ENCODE measurements around the gene FAM161A. TPM values are rescaled to one million over a fixed set of nuclear protein-coding genes. Genes with fewer than 3 reads are reported as not detected.

FAM161A gene
- total RNA-seq, 4 donors from 2014 or later = 0.57 to 7.4 (median 1.3) TPM

DNA sequence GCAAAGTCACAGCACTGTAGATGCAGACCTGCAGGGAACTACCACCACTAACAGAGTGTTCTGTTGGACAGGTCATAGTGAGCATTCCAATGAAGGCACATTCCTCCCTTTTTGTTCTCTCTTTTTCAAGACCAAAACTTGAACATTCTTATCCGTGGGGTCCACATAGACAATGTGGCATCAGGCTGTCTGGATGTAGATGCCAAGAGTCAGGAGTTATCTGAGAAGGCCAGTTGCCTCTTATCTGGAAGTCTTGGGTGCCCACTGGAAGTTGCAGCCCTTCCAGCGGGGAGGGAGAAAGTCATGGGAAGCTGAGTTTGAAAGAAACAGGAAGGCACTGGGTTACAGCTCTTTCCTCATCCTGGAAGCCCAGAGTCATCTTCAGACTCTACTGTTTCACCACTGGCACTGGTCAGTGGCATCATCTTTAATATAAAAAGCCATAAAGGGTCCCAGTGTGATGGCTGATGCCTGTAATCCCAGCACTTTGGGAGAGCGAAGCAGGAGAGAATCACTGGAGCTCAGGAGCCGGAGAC lies 61.4 kb downstream of the FAM161A start:
- no peak overlapping the region for H3K27ac ChIP-seq
- H3K27me3 ChIP-seq = no peaks in the 10 kb centered on the region
- TF ChIP-seq CTCF (IDR thresholded peaks at IDR 0.05) = no peak
- TF ChIP-seq POLR2A (IDR thresholded peaks at IDR 0.05) = no peak
- H3K9me3 ChIP-seq = no peaks in the 10 kb centered on the region
- no peak for DNase-seq
- H3K4me1 ChIP-seq = peaks cover 0 to 7% (median 0%) of the 10 kb centered on the region in 4 donors
- no peak overlapping the region for H3K4me3 ChIP-seq
- no peaks in the 10 kb centered on the region for H3K36me3 ChIP-seq

GRCh38 chr2:61789807-61790602 lies 63.9 kb downstream of the FAM161A start:
- TF ChIP-seq CTCF (IDR thresholded peaks at IDR 0.05) = no peak
- TF ChIP-seq POLR2A (IDR thresholded peaks at IDR 0.05) = no peak
- Histone ChIP-seq H3K4me1 (peaks cover 0 to 7% (median 0%) of the 10 kb centered on the region in 4 donors), H3K27me3 (no peaks in the 10 kb centered on the region), H3K4me3 (no peak overlapping the region), H3K9me3 (no peaks in the 10 kb centered on the region), H3K27ac (no peak overlapping the region), H3K36me3 (no peaks in the 10 kb centered on the region)
- DNase-seq = no peak

GRCh38 chr2:61787941-61788563 lies 65.8 kb downstream of the FAM161A start:
- DNase-seq = no peak
- Histone ChIP-seq H3K27ac (no peak overlapping the region), H3K4me1 (peaks cover 0 to under 1% (median 0%) of the 10 kb centered on the region in 4 donors), H3K4me3 (no peak overlapping the region), H3K27me3 (no peaks in the 10 kb centered on the region), H3K36me3 (no peaks in the 10 kb centered on the region), H3K9me3 (no peaks in the 10 kb centered on the region)
- TF ChIP-seq POLR2A (IDR thresholded peaks at IDR 0.05) (no peak), CTCF (IDR thresholded peaks at IDR 0.05) (no peak)

DNA sequence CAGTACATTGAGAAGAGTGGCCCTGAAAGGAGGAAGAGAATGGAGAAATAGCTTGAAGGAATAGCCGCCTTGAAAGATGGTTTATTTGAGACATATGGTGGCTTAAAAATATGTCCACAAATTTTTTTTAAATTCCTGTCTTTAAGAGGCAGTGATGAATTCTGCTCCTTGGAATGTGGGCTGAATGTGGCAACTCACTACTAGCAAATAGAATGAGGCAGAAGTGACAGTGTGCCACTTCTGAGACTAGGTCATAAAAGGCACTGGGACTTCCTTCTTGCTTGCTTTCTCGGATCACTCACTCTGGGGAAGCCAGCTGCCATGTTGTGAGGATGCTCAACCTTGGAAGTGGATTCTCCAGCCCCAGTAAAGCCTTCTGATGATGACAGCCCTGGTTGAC lies 67.0 kb downstream of the FAM161A start:
- Histone ChIP-seq H3K4me3 (no peak overlapping the region), H3K9me3 (no peaks in the 10 kb centered on the region), H3K27me3 (no peaks in the 10 kb centered on the region), H3K4me1 (no peaks in the 10 kb centered on the region), H3K27ac (no peak overlapping the region), H3K36me3 (no peaks in the 10 kb centered on the region)
- DNase-seq = no peak
- TF ChIP-seq POLR2A (IDR thresholded peaks at IDR 0.05) (no peak), CTCF (IDR thresholded peaks at IDR 0.05) (no peak)

DNA sequence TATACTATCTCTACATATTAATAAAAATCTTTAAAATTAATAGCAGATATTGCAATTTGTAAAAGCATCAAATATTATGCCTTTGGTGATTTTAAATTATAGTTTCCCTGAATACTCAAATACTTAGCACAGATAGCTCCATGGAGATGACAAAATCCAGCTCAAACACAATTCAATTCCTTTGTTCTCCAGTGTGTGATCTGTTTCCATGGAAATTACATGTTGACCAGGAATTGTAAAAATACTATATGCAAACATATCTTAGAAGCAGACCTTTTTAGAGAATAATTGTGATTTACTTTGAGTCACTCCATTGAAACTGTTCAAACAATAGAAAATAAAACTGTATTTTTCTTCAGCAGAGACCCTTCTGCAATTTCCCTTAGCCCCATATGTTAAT lies 68.3 kb downstream of the FAM161A start:
- TF ChIP-seq POLR2A (IDR thresholded peaks at IDR 0.05) (no peak), CTCF (IDR thresholded peaks at IDR 0.05) (no peak)

More for the DNA sequence above, 68.3 kb downstream of the FAM161A start:
- no peaks in the 10 kb centered on the region for H3K4me1 ChIP-seq
- H3K36me3 ChIP-seq = no peaks in the 10 kb centered on the region
- H3K27me3 ChIP-seq = no peaks in the 10 kb centered on the region
- H3K9me3 ChIP-seq = no peaks in the 10 kb centered on the region
- H3K27ac ChIP-seq = no peak overlapping the region
- no peak for DNase-seq
- no peak overlapping the region for H3K4me3 ChIP-seq

All from Peyer's patch (tissue), 4 donors.